Measurements from ENCODE around the gene SYTL5.

- no peak for TF ChIP-seq POLR2A (IDR thresholded peaks at IDR 0.05; ENCODE audit: low read length)
- no peak for TF ChIP-seq GATA1 (IDR thresholded peaks at IDR 0.05; ENCODE audit: low read depth, low read length)
Measured at GRCh38 chrX:38175139-38175538, 168.8 kb downstream of the SYTL5 start.

Measured in erythroblast (primary cell).